Ecto neural progenitor cell (in vitro differentiated cells): Measurements from ENCODE around the gene GPR18.

Experiments used
- DNase-seq: peaks from one replicate; pipeline ENCODE4 v3.0.0-alpha.2; 2018; ENCODE audit warnings: low spot score

Gene GPR18

GRCh38 chr13:99258210-99258860 is at the start of gene GPR18:
TSS of gene GPR18 (minus strand) at chr13:99258379. CDS start at chr13:99255872, 2,507 bp downstream.
- no peak for DNase-seq

GRCh38 chr13:99307648-99308339 is 49.6 kb upstream of the GPR18 start:
- no peak for DNase-seq

- no peak for DNase-seq
These were observed 49.1 kb upstream of the GPR18 start, which contains the start of gene GPR183 for GRCh38 chr13:99307247-99307646. TSS of gene GPR183 (minus strand) at chr13:99307399. CDS start at chr13:99296145, 11,254 bp downstream.

GRCh38 chr13:99305566-99305965 is 47.4 kb upstream of the GPR18 start:
- no peak for DNase-seq

- no peak for DNase-seq
These were observed 47.0 kb upstream of the GPR18 start for GRCh38 chr13:99305158-99305557.

- DNase-seq, result no peak
These were observed 46.4 kb upstream of the GPR18 start for GRCh38 chr13:99304541-99304940.

- DNase-seq, result no peak
These were observed 45.8 kb upstream of the GPR18 start for GRCh38 chr13:99303863-99304521.

- DNase-seq, result no peak
These were observed 44.7 kb upstream of the GPR18 start for GRCh38 chr13:99302637-99303505.

- no peak for DNase-seq
These were observed 43.9 kb upstream of the GPR18 start for GRCh38 chr13:99301913-99302636.

- DNase-seq, result no peak
These were observed 43.1 kb upstream of the GPR18 start for GRCh38 chr13:99301056-99301838.

GRCh38 chr13:99299920-99300341 is 41.8 kb upstream of the GPR18 start:
- DNase-seq, result no peak

GRCh38 chr13:99299256-99299919 is 41.2 kb upstream of the GPR18 start:
- no peak for DNase-seq

- DNase-seq, result no peak
These were observed 39.9 kb upstream of the GPR18 start for GRCh38 chr13:99298056-99298455.

GRCh38 chr13:99297331-99297730 is 39.2 kb upstream of the GPR18 start:
- no peak for DNase-seq

GRCh38 chr13:99296398-99296797 is 38.2 kb upstream of the GPR18 start:
- no peak for DNase-seq

- no peak for DNase-seq
These were observed 37.5 kb upstream of the GPR18 start for GRCh38 chr13:99295488-99296252.

- no peak for DNase-seq
These were observed 36.8 kb upstream of the GPR18 start for GRCh38 chr13:99294958-99295357.

GRCh38 chr13:99294198-99294597 is 36.0 kb upstream of the GPR18 start:
- DNase-seq, result no peak

GRCh38 chr13:99293178-99293577 is 35.0 kb upstream of the GPR18 start:
- no peak for DNase-seq
